Gastroesophageal sphincter (tissue), 3 donors: Measurements from ENCODE around the gene SNX14.

ENCODE experiments used
- POLR2A ChIP-seq, 2 donors: fragments of 450-650 bp; IDR thresholded peaks; one replicate each; pipeline ENCODE4 v1.6.1; 2017; ENCODE audit warnings: antibody characterized with exemption in 2 of 2, mild to moderate bottlenecking in 2 of 2, moderate library complexity in 1 of 2
- POLR2AphosphoS5 ChIP-seq: sonication (generic); formaldehyde crosslinking; IDR thresholded peaks from one replicate; pipeline ENCODE4 v1.6.1; 2017; ENCODE audit warnings: antibody characterized with exemption
- TF ChIP-seq, protein P1 (sequence below), 4 experiments: fragments of 200-600 bp in 2 of 4; fragments of 450-650 bp in 2 of 4; sonication (generic) in 1 of 4; IDR thresholded peaks; one replicate each; pipeline ENCODE4 v1.5.1; 2017 to 2019; ENCODE audit warnings: antibody characterized with exemption in 4 of 4, mild to moderate bottlenecking in 2 of 4, moderate library complexity in 2 of 4

DNA sequence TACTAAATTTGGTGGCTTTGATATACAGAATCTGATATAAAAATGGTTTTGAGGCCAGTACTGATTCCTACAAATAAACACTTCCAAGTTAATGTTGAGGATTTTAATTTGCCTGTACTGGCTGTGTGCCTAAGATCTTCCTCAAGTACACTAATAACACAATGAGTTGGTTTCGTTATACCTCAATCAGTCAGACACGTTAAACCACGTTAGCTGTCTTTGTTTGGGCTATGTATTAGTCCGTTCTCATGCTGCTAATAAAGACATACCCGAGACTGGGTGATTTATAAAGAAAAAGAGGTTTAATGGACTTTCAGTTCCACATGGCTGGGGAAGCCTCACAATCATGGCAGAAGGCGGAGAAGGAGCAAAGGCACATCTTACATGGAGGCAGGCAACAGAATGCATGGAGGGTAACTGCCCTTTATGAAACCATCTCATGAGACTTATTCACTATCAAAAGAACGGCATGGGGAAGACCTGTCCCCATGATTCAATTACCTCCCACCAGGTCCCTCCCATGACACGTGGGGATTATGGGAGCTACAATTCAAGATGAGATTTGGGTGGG lies 97.6 kb downstream of the SNX14 start:
- TF ChIP-seq, protein P1, sequence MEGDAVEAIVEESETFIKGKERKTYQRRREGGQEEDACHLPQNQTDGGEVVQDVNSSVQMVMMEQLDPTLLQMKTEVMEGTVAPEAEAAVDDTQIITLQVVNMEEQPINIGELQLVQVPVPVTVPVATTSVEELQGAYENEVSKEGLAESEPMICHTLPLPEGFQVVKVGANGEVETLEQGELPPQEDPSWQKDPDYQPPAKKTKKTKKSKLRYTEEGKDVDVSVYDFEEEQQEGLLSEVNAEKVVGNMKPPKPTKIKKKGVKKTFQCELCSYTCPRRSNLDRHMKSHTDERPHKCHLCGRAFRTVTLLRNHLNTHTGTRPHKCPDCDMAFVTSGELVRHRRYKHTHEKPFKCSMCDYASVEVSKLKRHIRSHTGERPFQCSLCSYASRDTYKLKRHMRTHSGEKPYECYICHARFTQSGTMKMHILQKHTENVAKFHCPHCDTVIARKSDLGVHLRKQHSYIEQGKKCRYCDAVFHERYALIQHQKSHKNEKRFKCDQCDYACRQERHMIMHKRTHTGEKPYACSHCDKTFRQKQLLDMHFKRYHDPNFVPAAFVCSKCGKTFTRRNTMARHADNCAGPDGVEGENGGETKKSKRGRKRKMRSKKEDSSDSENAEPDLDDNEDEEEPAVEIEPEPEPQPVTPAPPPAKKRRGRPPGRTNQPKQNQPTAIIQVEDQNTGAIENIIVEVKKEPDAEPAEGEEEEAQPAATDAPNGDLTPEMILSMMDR (IDR thresholded peaks at IDR 0.05), result no peak
- TF ChIP-seq POLR2A (IDR thresholded peaks at IDR 0.05) (no peak), POLR2AphosphoS5 (no peak)
